Karpas-422 (cell line): ENCODE data around the gene GNRHR. TPM values are rescaled to one million over a fixed set of nuclear protein-coding genes. Genes with fewer than 3 reads are reported as not detected.
A peak's percentile ranks its signal among the peaks of the same experiment; 100 is the strongest.

Experiments used
- DNase-seq: peaks from one replicate; pipeline ENCODE4 v3.0.0-alpha.2; 2015
- H2AFZ ChIP-seq: fragments of 200-600 bp; sonication (generic); 2 replicates; pipeline ENCODE4 v1.6.1; 2014; ENCODE audit warnings: antibody characterized with exemption, low read length, mixed read lengths
- H3K27ac ChIP-seq: fragments of 200-600 bp; sonication (generic); 2 replicates; pipeline ENCODE4 v1.5.1; 2014; ENCODE audit warnings: mild to moderate bottlenecking, low read length, moderate library complexity
- H3K27me3 ChIP-seq: fragments of 200-600 bp; sonication (generic); 2 replicates; pipeline ENCODE4 v1.6.1; 2014; ENCODE audit warnings: low read length, mixed read lengths
- H3K36me3 ChIP-seq: fragments of 200-600 bp; sonication (generic); 2 replicates; pipeline ENCODE4 v1.6.1; 2014; ENCODE audit warnings: low read length, mixed read lengths; ENCODE audit not compliant: insufficient read depth
- H3K4me1 ChIP-seq: fragments of 200-600 bp; sonication (generic); 2 replicates; pipeline ENCODE4 v1.6.1; 2014; ENCODE audit warnings: mild to moderate bottlenecking, low read length, mixed read lengths
- H3K4me2 ChIP-seq: fragments of 200-600 bp; sonication (generic); 2 replicates; pipeline ENCODE4 v1.6.1; 2014; ENCODE audit warnings: low read length, low read depth, mild to moderate bottlenecking; ENCODE audit not compliant: poor library complexity, severe bottlenecking
- H3K4me3 ChIP-seq: fragments of 200-600 bp; sonication (generic); 2 replicates; pipeline ENCODE4 v1.5.1; 2014; ENCODE audit warnings: mild to moderate bottlenecking, antibody characterized with exemption, low read length, mixed read lengths
- H3K79me2 ChIP-seq: fragments of 200-600 bp; sonication (generic); 2 replicates; pipeline ENCODE4 v1.6.1; 2014; ENCODE audit warnings: mild to moderate bottlenecking, low read length, mixed read lengths
- H3K9ac ChIP-seq: fragments of 200-600 bp; sonication (generic); 2 replicates; pipeline ENCODE4 v1.6.0; 2014; ENCODE audit warnings: low read length
- H3K9me2 ChIP-seq: fragments of 200-600 bp; sonication (generic), shearing (Covaris generic); replicated peaks from 2 replicates; pipeline ENCODE4 v1.6.0; 2014; ENCODE audit warnings: mild to moderate bottlenecking, low read length, moderate library complexity; ENCODE audit not compliant: insufficient read depth
- H3K9me3 ChIP-seq: fragments of 300-700, 200-600 bp; sonication (generic); 2 replicates; pipeline ENCODE4 v1.6.1; 2014; ENCODE audit warnings: low read length, mixed read lengths
- H4K20me1 ChIP-seq: fragments of 200-600 bp; sonication (generic); 2 replicates; pipeline ENCODE4 v1.6.1; 2014; ENCODE audit warnings: mild to moderate bottlenecking, antibody characterized with exemption, low read length, low read depth; ENCODE audit not compliant: insufficient read depth
- total RNA-seq: library from RNA; depleted of rRNA; stranded (reverse); fragments of >200 nt; shearing (Covaris generic); gene quantifications from 2 replicates; pipeline ENCODE4 v1.2.3, GENCODE V29; 2014; ENCODE audit warnings: low replicate concordance

GNRHR gene
- total RNA-seq, 1 experiment from 2014 or later, result not detected

DNA sequence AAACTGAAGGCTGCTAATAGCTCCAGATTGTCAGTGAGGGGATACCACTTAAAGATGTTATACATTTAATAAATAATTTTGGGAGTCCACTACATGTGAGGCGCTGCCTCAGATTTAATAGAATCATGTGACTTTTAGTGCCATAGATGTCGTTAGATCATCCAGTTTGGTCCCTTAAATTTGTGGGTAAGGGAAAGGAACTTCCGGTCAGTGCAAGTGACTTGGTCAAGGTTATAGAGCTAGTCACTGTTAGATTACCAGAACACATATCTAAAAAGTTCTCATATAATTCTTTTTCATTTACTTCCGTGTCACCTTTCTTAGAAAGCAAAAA lies 52.7 kb downstream of the GNRHR start:
- peak overlapping the region; percentile 97 for H3K9ac ChIP-seq
- H3K79me2 ChIP-seq, result peaks cover 98% of the 10 kb centered on the region
- H2AFZ ChIP-seq, result 0 out of 2 replicates have a peak overlapping the region, but pooled peaks have one; percentile 23
- peak overlapping the region; percentile 98 for H3K4me3 ChIP-seq
- DNase-seq, result no peak
- peaks cover 7% of the 10 kb centered on the region for H3K9me3 ChIP-seq
- H3K27me3 ChIP-seq, result no peaks in the 10 kb centered on the region
- no peaks in the 10 kb centered on the region for H3K9me2 ChIP-seq
- peak overlapping the region; percentile 67 for H3K27ac ChIP-seq
- peaks cover 43% of the 10 kb centered on the region for H3K4me1 ChIP-seq
- H3K4me2 ChIP-seq, result peak overlapping the region; percentile 90
- H3K36me3 ChIP-seq, result peaks cover 44% of the 10 kb centered on the region
- no peaks in the 10 kb centered on the region for H4K20me1 ChIP-seq

DNA sequence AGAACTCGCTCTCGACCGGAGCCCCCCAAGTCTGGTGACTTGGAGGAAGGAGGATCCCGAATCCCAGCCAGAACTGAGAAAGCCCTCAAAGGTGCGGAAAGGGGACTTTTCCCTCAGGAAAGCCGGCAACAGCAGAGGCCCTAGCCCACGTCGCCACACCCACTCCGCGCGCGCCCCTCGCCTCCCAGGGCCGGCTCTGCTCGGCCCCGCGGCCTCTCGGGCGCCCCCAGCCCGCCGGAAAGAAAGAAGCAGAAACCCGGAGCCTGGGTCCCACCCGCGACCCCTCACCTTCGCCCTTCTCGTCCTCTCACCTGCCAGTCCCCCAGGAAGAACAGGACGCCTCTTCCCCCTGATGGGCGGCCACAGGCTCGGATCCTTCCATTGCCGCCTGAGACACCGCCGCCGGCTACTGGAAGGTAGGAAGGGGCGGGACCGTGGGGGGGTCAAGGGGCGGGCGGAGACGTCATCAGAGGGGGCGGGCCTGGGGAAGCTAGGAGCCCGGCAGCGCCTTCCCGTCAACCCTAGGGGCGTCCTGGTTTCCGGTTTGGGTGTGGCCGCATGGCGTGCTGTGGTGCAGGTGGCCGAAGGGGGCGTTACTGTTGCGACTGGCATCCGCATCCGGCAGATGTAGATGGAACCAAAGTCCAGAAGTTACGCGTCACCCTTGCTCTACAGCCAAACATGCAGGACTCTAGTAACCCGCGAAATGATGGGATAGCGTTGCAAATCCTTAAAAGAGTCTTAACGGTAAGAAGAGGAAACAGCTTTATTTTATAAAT lies 53.3 kb downstream of the GNRHR start, which contains the start of gene UBA6:
TSS of gene UBA6 (minus strand) at position 418 of the 779 bp plus-strand sequence. CDS start at position 382, 36 bp downstream.
- H3K4me3 ChIP-seq, result peak within 1 kb of the TSS; percentile 98
- H3K79me2 ChIP-seq, result peaks cover 97% of the 10 kb centered on the region
- H3K36me3 ChIP-seq, result peaks cover 42% of the 10 kb centered on the region
- H3K4me2 ChIP-seq, result peak within 1 kb of the TSS; percentile 90
- H3K9ac ChIP-seq, result peak within 1 kb of the TSS; percentile 97
- no peaks in the 10 kb centered on the region for H4K20me1 ChIP-seq
- H3K27ac ChIP-seq, result peak within 1 kb of the TSS; percentile 67
- no peaks in the 10 kb centered on the region for H3K27me3 ChIP-seq
- no peaks in the 10 kb centered on the region for H3K9me2 ChIP-seq
- H2AFZ ChIP-seq, result 0 out of 2 replicates have a peak within 1 kb of the TSS, but pooled peaks have one; percentile 37
- 0 out of 2 replicates have a peak, but pooled peaks cover 3% of the 10 kb centered on the region for H3K9me3 ChIP-seq
- peaks cover 43% of the 10 kb centered on the region for H3K4me1 ChIP-seq
- peak; percentile 99 for DNase-seq

DNA sequence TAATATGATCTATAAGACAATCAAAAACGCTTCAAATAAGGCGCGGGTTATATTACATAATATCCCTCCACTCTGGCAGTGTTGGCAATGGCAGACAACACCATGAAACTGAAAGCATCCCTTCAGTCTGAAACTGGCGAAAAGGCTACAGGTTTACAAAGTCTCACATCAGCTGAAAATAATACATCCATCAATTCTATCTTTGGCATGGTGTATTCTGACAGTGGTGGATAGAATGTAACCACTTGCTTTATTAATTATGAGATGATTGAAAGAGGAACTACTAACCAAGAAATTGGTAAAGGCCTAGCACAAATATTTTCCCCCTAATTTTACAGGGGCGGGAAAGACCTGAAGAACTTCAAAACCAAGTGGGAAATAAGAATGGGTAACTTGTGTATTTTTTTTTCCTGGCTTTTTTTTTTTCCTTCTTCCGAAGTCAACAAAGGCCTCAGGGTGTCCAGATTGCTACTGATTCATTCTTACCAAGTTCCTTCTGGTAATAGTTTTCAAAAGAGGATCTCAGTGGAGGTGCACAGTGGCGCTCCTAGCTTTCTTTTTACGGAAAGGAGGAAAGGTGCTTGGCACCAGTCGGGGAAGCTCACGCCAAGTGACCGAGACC lies 54.0 kb downstream of the GNRHR start:
- Histone ChIP-seq H3K4me3 (peak overlapping the region; percentile 98), H3K27ac (peak overlapping the region; percentile 53), H4K20me1 (no peaks in the 10 kb centered on the region), H3K4me2 (peak overlapping the region; percentile 90), H3K9me3 (no peaks in the 10 kb centered on the region), H3K9ac (peak overlapping the region; percentile 97), H2AFZ (0 out of 2 replicates have a peak overlapping the region, but pooled peaks have one; percentile 37), H3K4me1 (peaks cover 37% of the 10 kb centered on the region), H3K27me3 (no peaks in the 10 kb centered on the region), H3K36me3 (peaks cover 45% of the 10 kb centered on the region), H3K9me2 (no peaks in the 10 kb centered on the region), H3K79me2 (peaks cover 97% of the 10 kb centered on the region)
- peak; percentile 72 for DNase-seq

DNA sequence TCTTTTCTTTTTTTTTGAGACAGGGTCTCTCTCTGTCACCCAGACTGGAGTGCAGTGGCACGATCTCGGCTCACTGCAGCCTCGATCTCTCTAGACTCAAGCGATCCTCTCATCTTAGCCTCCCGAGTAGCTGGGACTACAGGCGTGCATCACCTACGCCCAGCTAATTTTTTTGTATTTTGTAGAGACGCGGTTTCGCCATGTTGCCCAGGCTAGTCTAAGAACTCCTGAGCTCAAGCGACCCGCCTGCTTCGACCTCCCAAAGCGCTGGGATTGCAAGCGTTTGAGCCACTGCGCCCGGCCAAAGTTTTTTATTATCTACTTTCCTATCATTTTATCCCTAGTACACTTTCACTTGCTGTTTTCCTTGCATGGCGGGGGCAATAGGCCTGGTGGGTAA lies 54.6 kb downstream of the GNRHR start:
- H3K36me3 ChIP-seq, result peaks cover 48% of the 10 kb centered on the region
- H3K4me2 ChIP-seq, result peak overlapping the region; percentile 90
- H3K27ac ChIP-seq, result peak overlapping the region; percentile 53
- H3K79me2 ChIP-seq, result peaks cover 97% of the 10 kb centered on the region
- peak overlapping the region; percentile 97 for H3K9ac ChIP-seq
- DNase-seq, result no peak
- no peaks in the 10 kb centered on the region for H3K27me3 ChIP-seq
- no peaks in the 10 kb centered on the region for H4K20me1 ChIP-seq
- no peaks in the 10 kb centered on the region for H3K9me2 ChIP-seq
- H3K4me1 ChIP-seq, result peaks cover 34% of the 10 kb centered on the region
- no peak overlapping the region for H2AFZ ChIP-seq
- no peaks in the 10 kb centered on the region for H3K9me3 ChIP-seq
- peak overlapping the region; percentile 98 for H3K4me3 ChIP-seq

DNA sequence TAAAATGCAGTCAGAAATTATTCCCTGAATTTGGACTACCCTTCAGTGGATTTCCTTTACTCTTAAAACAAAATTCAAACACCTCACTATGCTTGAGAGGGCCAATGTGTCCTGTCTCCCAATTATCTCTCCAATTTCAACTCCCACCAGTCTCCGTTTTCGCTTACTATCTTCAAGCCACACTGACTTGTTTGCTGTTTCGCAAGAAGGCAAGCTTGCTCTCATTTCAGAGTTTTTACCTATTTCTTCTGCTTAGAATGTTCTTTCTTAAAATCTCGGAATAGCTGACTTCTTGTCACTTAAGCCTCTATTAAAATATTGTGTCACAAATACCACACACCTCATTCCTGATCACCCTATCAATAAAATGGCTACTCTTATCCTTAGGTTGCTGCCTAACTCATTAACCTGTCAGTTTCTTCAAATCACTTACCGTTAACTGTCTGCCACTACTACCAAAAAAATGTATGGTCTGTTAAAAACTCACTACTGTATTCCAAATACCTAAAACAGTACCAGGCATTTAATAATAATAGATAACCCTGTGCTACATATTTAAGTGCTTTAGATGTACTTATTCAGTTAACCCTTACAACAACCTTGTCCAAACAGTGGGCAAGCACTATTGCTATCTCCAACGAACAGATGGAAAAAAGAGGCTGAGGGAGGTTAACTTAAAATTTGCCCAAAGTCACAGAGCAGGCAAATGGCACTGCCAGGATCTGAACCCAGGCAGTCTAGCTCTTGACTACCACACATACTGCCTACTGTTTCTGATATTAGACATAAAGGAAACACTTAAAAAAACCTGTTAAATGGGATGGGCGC lies 56.1 kb downstream of the GNRHR start:
- no peaks in the 10 kb centered on the region for H3K9me2 ChIP-seq
- H4K20me1 ChIP-seq, result no peaks in the 10 kb centered on the region
- H3K9me3 ChIP-seq, result no peaks in the 10 kb centered on the region
- peaks cover 47% of the 10 kb centered on the region for H3K36me3 ChIP-seq
- no peak overlapping the region for H3K9ac ChIP-seq
- H3K4me3 ChIP-seq, result 0 out of 2 replicates have a peak overlapping the region, but pooled peaks have one; percentile 2
- no peak for DNase-seq
- no peak overlapping the region for H2AFZ ChIP-seq
- no peak overlapping the region for H3K27ac ChIP-seq
- H3K79me2 ChIP-seq, result peaks cover 91% of the 10 kb centered on the region
- peaks cover 34% of the 10 kb centered on the region for H3K4me1 ChIP-seq
- no peaks in the 10 kb centered on the region for H3K27me3 ChIP-seq
- peak overlapping the region; percentile 90 for H3K4me2 ChIP-seq

DNA sequence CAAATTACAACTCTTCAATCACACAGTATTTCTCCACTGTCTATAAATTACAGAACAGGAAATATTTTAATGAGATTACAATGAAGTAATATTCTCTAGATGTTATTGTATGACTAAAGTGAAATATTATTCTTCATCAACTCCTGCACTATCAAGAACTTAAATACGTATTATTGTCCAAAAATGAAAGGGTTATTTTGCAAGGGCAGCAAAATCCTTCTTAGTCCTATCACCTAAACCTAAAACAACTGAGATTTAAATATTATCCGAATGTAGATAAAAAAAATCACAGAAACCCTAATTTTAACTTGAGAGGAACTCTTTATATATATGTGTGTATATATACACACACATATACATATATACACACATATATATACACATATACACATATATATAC lies 58.1 kb downstream of the GNRHR start:
- Histone ChIP-seq H3K9me2 (no peaks in the 10 kb centered on the region), H3K4me3 (no peak overlapping the region), H3K4me1 (peaks cover 21% of the 10 kb centered on the region), H3K4me2 (no peak overlapping the region), H3K36me3 (peaks cover 67% of the 10 kb centered on the region), H3K79me2 (peaks cover 92% of the 10 kb centered on the region), H3K9ac (no peak overlapping the region), H4K20me1 (no peaks in the 10 kb centered on the region), H3K27me3 (no peaks in the 10 kb centered on the region), H2AFZ (no peak overlapping the region), H3K9me3 (no peaks in the 10 kb centered on the region), H3K27ac (no peak overlapping the region)
- DNase-seq, result no peak

DNA sequence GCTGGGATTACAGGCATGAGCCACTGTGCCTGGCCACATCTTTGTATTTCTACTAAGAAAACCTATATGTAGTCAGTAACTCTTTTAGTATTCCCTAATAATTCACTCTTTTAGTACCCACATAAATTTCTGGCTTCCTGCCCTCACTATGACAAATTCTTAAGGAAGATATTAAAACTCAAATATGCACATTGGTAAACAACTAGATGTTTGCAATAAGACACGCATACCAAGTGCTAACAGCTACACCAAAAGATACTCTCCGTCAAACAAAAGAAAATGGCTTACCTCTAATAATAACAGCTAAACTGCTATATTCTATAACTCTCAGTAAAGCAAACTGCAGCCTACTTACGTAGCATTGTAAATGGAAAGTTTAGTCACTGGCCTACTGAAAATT lies 59.5 kb downstream of the GNRHR start:
- Histone ChIP-seq H3K9me2 (no peaks in the 10 kb centered on the region), H3K27ac (no peak overlapping the region), H3K4me2 (no peak overlapping the region), H4K20me1 (no peaks in the 10 kb centered on the region), H3K79me2 (peaks cover 93% of the 10 kb centered on the region), H2AFZ (no peak overlapping the region), H3K36me3 (peaks cover 74% of the 10 kb centered on the region), H3K9me3 (no peaks in the 10 kb centered on the region), H3K4me3 (no peak overlapping the region), H3K4me1 (peaks cover 18% of the 10 kb centered on the region), H3K9ac (no peak overlapping the region), H3K27me3 (no peaks in the 10 kb centered on the region)
- no peak for DNase-seq

DNA sequence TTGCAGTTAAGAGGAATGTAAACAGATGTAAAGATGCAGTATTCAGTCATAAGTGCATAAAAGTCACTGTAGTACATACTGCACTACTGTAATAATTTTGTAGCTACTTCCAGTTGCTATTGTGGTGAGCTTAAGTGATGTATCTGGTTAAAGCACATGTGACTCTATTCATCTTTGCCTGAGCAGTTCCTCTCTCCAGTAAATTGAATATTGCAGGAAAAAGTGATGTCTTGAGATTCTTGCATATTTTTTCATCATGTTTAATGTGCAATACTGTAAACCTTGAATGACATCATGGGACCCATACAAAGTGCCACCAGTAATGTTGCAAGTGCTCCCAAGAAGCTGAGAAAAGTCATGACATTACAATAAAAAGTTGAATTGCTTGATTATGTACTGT lies 62.9 kb downstream of the GNRHR start:
- Histone ChIP-seq H3K79me2 (peaks cover 91% of the 10 kb centered on the region), H3K4me2 (no peak overlapping the region), H3K9me3 (no peaks in the 10 kb centered on the region), H3K27ac (no peak overlapping the region), H3K36me3 (peaks cover 71% of the 10 kb centered on the region), H2AFZ (no peak overlapping the region), H3K9ac (no peak overlapping the region), H3K4me3 (no peak overlapping the region), H4K20me1 (no peaks in the 10 kb centered on the region), H3K27me3 (no peaks in the 10 kb centered on the region), H3K9me2 (no peaks in the 10 kb centered on the region), H3K4me1 (no peaks in the 10 kb centered on the region)
- DNase-seq, result no peak
